Measurements from ENCODE around the gene COTL1.

COTL1 gene

GRCh38 chr16:84613408-84614072 lies 4.3 kb downstream of the COTL1 start:
- DNase-seq, result no peak

GRCh38 chr16:84612686-84613085 lies 5.2 kb downstream of the COTL1 start:
- DNase-seq, result no peak

- DNase-seq, result no peak
These were observed 6.8 kb downstream of the COTL1 start for GRCh38 chr16:84611041-84611440.

GRCh38 chr16:84610376-84610775 lies 7.5 kb downstream of the COTL1 start:
- DNase-seq, result no peak

GRCh38 chr16:84609563-84610177 lies 8.2 kb downstream of the COTL1 start:
- no peak for DNase-seq

- peak; percentile 59 for DNase-seq
These were observed 9.6 kb downstream of the COTL1 start for GRCh38 chr16:84608282-84608681.

GRCh38 chr16:84607694-84608093 lies 10.2 kb downstream of the COTL1 start:
- no peak for DNase-seq

- DNase-seq, result no peak
These were observed 10.8 kb downstream of the COTL1 start for GRCh38 chr16:84607061-84607460.

- DNase-seq, result peak; percentile 36
These were observed 11.6 kb downstream of the COTL1 start for GRCh38 chr16:84606081-84606875.

GRCh38 chr16:84605339-84605848 lies 12.5 kb downstream of the COTL1 start:
- no peak for DNase-seq

- no peak for DNase-seq
These were observed 13.3 kb downstream of the COTL1 start for GRCh38 chr16:84604477-84605013.

- DNase-seq, result no peak
These were observed 13.9 kb downstream of the COTL1 start for GRCh38 chr16:84603940-84604339.

- DNase-seq, result peak; percentile 63
These were observed 14.6 kb downstream of the COTL1 start for GRCh38 chr16:84603140-84603816.

- DNase-seq, result peak; percentile 32
These were observed 17.3 kb downstream of the COTL1 start for GRCh38 chr16:84600343-84601229.

- DNase-seq, result peak; percentile 79
These were observed 18.2 kb downstream of the COTL1 start for GRCh38 chr16:84599521-84600202.

GRCh38 chr16:84598360-84598759 lies 19.5 kb downstream of the COTL1 start:
- no peak for DNase-seq

GRCh38 chr16:84597931-84598351 lies 19.9 kb downstream of the COTL1 start:
- peak; percentile 30 for DNase-seq

- no peak for DNase-seq
These were observed 20.4 kb downstream of the COTL1 start for GRCh38 chr16:84597528-84597896.

- no peak for DNase-seq
These were observed 20.9 kb downstream of the COTL1 start for GRCh38 chr16:84596801-84597527.

GRCh38 chr16:84596161-84596560 lies 21.7 kb downstream of the COTL1 start:
- no peak for DNase-seq
